NAMALWA (cell line): Measurements from ENCODE around the gene TNFRSF21.
A peak's percentile ranks its signal among the peaks of the same experiment; 100 is the strongest.
"Not testable (repeated sequence)": the region's sequence is repeated elsewhere in the genome, so short reads cannot be mapped to it uniquely, and the experiment has no call there.

Experiments
- DNase-seq: peaks from one replicate; pipeline ENCODE4 v3.0.0-alpha.2; 2015; ENCODE audit warnings: low spot score

TNFRSF21 gene

GRCh38 chr6:47309291-47310130 lies at the start of gene TNFRSF21:
Gene TNFRSF21, minus strand, starts transcription at chr6:47309905. Its CDS starts 394 bp downstream, at chr6:47309511.
- DNase-seq, result peak; percentile 92

GRCh38 chr6:47358440-47359225 lies 48.9 kb upstream of the TNFRSF21 start:
- peak; percentile 17 for DNase-seq

- DNase-seq, result no peak
Observed at GRCh38 chr6:47357827-47358226, 48.1 kb upstream of the TNFRSF21 start.

- DNase-seq, result no peak
Observed at GRCh38 chr6:47355496-47355895, 45.8 kb upstream of the TNFRSF21 start.

GRCh38 chr6:47353871-47354270 lies 44.2 kb upstream of the TNFRSF21 start:
- DNase-seq, result no peak

- DNase-seq, result no peak
Observed at GRCh38 chr6:47352966-47353365, 43.3 kb upstream of the TNFRSF21 start.

GRCh38 chr6:47352194-47352920 lies 42.7 kb upstream of the TNFRSF21 start:
- no peak for DNase-seq

GRCh38 chr6:47351621-47352020 lies 41.9 kb upstream of the TNFRSF21 start:
- no peak for DNase-seq

GRCh38 chr6:47349931-47350330 lies 40.2 kb upstream of the TNFRSF21 start:
- DNase-seq, result no peak

GRCh38 chr6:47348316-47348863 lies 38.7 kb upstream of the TNFRSF21 start:
- DNase-seq, result no peak

- no peak for DNase-seq
Observed at GRCh38 chr6:47345761-47346160, 36.1 kb upstream of the TNFRSF21 start.

- no peak for DNase-seq
Observed at GRCh38 chr6:47344022-47344421, 34.3 kb upstream of the TNFRSF21 start.

GRCh38 chr6:47343600-47343999 lies 33.9 kb upstream of the TNFRSF21 start:
- no peak for DNase-seq

- no peak for DNase-seq
Observed at GRCh38 chr6:47342824-47343223, 33.1 kb upstream of the TNFRSF21 start.

GRCh38 chr6:47337519-47337918 lies 27.8 kb upstream of the TNFRSF21 start:
- no peak for DNase-seq

GRCh38 chr6:47336334-47336733 lies 26.6 kb upstream of the TNFRSF21 start:
- no peak for DNase-seq

GRCh38 chr6:47335466-47335865 lies 25.8 kb upstream of the TNFRSF21 start:
- peak; percentile 76 for DNase-seq

- no peak for DNase-seq
Observed at GRCh38 chr6:47334334-47334733, 24.6 kb upstream of the TNFRSF21 start.

- DNase-seq, result not testable (repeated sequence)
Observed at GRCh38 chr6:47328606-47329005, 18.9 kb upstream of the TNFRSF21 start.

GRCh38 chr6:47328139-47328538 lies 18.4 kb upstream of the TNFRSF21 start:
- DNase-seq, result not testable (repeated sequence)

GRCh38 chr6:47323887-47324286 lies 14.2 kb upstream of the TNFRSF21 start:
- DNase-seq, result no peak

- DNase-seq, result no peak
Observed at GRCh38 chr6:47323321-47323720, 13.6 kb upstream of the TNFRSF21 start.
